GM18858 (cell line): Measurements from ENCODE around the gene OR4C15.
A peak's percentile ranks its signal among the peaks of the same experiment; 100 is the strongest.

Experiments used
- ATAC-seq: cut with Tn5 transposase; IDR thresholded peaks from one replicate; pipeline ENCODE4 v1.9.1; 2021; ENCODE audit not compliant: unreplicated experiment

OR4C15 gene

DNA sequence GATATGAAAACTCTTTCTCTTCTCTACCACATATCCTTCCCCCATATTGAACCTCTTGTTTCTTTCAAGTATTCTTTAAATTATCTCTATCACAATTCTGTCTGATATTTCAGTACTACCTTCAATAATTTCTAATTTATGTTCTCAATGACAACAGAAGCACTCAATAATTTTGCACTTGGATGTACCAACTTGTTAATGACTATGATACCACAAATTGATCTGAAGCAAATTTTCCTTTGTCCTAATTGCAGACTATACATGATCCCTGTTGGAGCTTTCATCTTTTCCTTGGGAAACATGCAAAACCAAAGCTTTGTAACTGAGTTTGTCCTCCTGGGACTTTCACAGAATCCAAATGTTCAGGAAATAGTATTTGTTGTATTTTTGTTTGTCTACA lies at the start of gene OR4C15:
OR4C15 (plus strand) TSS at position 301 of the 400 bp plus-strand sequence; CDS start at position 301, 0 bp downstream.
- ATAC-seq: no peak

GRCh38 chr11:55571828-55572227 lies 17.6 kb downstream of the OR4C15 start, which contains the start of gene OR4C16:
Gene OR4C16, plus strand, starts transcription at chr11:55572128. Its CDS starts 0 bp downstream, at chr11:55572128.
- no peak for ATAC-seq

- ATAC-seq: peak; percentile 91
Measured at GRCh38 chr11:55572548-55572947, 18.3 kb downstream of the OR4C15 start.
